ENCODE results near the gene OVOL2.

DNA sequence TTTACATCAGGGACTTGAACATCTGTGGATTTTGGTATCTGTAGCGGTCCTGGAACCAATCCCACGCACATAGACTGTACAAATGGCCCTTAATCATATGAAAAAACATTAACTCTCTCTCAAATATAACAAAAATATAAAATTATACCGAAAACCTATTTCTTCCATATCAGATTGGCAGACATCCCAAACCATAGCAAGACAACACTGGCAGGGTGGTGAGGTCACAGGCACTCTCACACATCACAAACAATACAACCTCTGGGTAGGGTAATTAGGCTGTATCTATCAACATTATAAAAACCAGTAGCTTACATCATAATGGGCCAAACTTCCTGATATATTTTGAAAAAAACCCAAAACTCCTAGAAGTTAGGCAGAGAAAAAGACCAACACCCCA lies 40.9 kb downstream of the OVOL2 start:
- TF ChIP-seq, protein P1, sequence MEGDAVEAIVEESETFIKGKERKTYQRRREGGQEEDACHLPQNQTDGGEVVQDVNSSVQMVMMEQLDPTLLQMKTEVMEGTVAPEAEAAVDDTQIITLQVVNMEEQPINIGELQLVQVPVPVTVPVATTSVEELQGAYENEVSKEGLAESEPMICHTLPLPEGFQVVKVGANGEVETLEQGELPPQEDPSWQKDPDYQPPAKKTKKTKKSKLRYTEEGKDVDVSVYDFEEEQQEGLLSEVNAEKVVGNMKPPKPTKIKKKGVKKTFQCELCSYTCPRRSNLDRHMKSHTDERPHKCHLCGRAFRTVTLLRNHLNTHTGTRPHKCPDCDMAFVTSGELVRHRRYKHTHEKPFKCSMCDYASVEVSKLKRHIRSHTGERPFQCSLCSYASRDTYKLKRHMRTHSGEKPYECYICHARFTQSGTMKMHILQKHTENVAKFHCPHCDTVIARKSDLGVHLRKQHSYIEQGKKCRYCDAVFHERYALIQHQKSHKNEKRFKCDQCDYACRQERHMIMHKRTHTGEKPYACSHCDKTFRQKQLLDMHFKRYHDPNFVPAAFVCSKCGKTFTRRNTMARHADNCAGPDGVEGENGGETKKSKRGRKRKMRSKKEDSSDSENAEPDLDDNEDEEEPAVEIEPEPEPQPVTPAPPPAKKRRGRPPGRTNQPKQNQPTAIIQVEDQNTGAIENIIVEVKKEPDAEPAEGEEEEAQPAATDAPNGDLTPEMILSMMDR (IDR thresholded peaks at IDR 0.05) = no peak
- TF ChIP-seq EZH2 (IDR thresholded peaks at IDR 0.05; ENCODE audit: borderline replicate concordance, insufficient read depth, low read depth, low read length, poor library complexity, severe bottlenecking) = no peak
